ENCODE measurements around the gene KNTC1.

DNA sequence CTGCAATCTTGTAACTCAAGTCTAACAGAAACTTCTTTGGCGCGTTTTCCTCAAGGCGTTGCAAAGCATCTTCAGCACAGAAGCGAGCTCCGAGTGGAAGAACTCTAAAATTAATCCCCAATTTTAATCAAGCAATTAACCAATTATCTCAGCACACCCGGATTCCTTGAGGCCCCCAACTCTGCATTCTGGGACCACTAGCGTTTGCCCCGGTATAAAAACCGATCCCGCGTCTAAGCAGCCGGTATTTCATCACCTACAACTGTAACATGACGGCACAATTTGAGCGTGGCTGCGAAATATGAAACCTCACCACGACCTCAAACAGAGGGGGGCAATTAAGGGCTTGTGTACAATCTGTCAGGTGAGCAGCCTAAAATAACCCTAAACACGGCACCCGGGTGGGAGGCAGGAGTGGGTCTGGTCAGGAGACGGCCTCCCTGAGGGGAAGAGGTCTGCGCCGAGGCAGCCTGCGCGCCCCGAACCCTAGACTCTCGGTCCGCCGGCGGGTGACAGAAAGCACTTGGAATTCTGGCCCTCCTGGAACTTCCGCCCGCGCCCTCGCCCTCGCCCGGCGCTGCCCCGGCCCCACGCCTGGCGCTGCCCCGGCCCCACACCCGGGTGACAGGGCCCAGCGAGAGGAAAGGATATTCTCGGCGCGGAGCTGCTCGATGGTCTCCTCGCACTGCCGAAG lies 26.9 kb upstream of the KNTC1 start:
- TF ChIP-seq, protein P1, sequence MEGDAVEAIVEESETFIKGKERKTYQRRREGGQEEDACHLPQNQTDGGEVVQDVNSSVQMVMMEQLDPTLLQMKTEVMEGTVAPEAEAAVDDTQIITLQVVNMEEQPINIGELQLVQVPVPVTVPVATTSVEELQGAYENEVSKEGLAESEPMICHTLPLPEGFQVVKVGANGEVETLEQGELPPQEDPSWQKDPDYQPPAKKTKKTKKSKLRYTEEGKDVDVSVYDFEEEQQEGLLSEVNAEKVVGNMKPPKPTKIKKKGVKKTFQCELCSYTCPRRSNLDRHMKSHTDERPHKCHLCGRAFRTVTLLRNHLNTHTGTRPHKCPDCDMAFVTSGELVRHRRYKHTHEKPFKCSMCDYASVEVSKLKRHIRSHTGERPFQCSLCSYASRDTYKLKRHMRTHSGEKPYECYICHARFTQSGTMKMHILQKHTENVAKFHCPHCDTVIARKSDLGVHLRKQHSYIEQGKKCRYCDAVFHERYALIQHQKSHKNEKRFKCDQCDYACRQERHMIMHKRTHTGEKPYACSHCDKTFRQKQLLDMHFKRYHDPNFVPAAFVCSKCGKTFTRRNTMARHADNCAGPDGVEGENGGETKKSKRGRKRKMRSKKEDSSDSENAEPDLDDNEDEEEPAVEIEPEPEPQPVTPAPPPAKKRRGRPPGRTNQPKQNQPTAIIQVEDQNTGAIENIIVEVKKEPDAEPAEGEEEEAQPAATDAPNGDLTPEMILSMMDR (IDR thresholded peaks at IDR 0.05): no peak
- no peak for TF ChIP-seq POLR2A (IDR thresholded peaks at IDR 0.05)
